ENCODE data around the gene ZNF613. TPM values are rescaled to one million over a fixed set of nuclear protein-coding genes. Genes with fewer than 3 reads are reported as not detected.
A peak's percentile ranks its signal among the peaks of the same experiment; 100 is the strongest.

The ZNF613 gene
- total and polyA plus RNA-seq, 2 of the 13 experiments (the other 11 are each of a cell fraction or from before 2014, with no cell fraction given): 3.6 to 8.3 TPM

DNA sequence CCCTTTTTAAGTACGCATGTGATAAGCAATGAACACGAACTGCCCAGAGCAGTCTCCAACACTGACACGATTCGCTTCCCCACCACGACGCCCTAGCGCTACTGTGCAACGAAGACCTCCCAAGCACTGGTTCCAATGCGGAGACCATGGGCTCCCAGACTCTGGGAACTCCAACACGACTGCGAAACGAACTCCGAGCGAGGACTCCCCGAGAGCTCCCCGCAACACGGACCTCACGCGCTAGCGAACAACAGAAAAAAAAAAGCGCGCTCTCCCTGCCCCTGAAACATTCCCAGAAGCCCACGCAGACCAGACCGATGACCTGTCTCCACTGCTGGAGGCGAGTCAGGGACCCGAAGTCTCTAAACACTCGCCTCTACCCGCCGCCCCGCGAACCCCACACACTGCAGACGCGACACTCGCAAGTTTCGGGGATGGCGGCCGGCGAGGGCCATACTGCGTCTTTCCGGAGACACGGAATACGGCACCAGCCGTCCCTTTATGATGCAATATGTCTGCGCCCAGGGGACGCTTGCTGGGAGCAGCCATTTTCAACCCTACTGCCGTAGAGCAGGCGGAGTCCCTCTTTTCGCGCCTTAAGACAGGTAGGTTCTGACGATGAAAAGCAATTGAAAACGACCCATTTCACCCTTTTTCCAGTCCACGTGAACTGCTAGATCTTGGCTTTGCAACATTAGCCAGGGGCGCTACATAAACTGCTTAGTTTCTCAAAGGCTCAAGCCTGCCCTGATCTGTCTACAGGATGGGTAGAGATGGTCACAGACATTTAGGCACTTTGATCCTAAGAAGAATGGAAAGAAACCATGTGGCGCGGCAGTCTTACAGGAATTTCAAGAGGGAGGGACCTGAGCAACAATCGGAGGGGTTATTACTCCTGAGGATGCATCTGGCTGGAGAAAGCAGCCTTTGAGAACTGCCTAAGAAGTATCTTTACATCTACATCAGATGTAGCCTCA is 39.5 kb upstream of the ZNF613 start, which contains the start of gene ZNF577:
ZNF577 (minus strand) TSS at position 430 of the 977 bp plus-strand sequence. CDS start 7,569 bp downstream, outside the sequence.
- H3K4me1 ChIP-seq (ENCODE audit: insufficient read depth, low read length): no peaks in the 10 kb centered on the region
- FAIRE-seq: no peak
- WGBS (ENCODE audit: low lambda C conversion rate): 98% methylated on average over 55 of the region's 56 CpGs
- H3K27ac ChIP-seq (ENCODE audit: extremely low read length, insufficient read depth, low read length): no peak within 1 kb of the TSS
- H3K36me3 ChIP-seq (replicated peaks in 1 of 2; ENCODE audit: control insufficient read depth in 1 of 2, insufficient read depth in 2 of 2, low read length in 2 of 2): peaks cover 15 to 22% of the 10 kb centered on the region in 2 experiments; a peak in 4 of 5 replicates
- DNase-seq (ENCODE audit: low spot score): no peak
- H3K9ac ChIP-seq (ENCODE audit: insufficient read depth, low read depth, low read length): no peak within 1 kb of the TSS
- peak; percentile 27; the same call in 1 of the 2 replicates for TF ChIP-seq CEBPB (IDR thresholded peaks at IDR 0.05; ENCODE audit: borderline replicate concordance, low read depth, low read length)
- no peak for TF ChIP-seq FOXP1 (IDR thresholded peaks at IDR 0.05)
- no peak for TF ChIP-seq FOXP1 (CRISPR knock-in tag; IDR thresholded peaks at IDR 0.05)
- peak; percentile 71 for TF ChIP-seq AGO2 (optimal IDR thresholded peaks at IDR 0.05; ENCODE audit: low read depth, low read length)
- TF ChIP-seq RBM22 (optimal IDR thresholded peaks at IDR 0.05; ENCODE audit: low read length): peak; percentile 23
- TF ChIP-seq, protein P1, sequence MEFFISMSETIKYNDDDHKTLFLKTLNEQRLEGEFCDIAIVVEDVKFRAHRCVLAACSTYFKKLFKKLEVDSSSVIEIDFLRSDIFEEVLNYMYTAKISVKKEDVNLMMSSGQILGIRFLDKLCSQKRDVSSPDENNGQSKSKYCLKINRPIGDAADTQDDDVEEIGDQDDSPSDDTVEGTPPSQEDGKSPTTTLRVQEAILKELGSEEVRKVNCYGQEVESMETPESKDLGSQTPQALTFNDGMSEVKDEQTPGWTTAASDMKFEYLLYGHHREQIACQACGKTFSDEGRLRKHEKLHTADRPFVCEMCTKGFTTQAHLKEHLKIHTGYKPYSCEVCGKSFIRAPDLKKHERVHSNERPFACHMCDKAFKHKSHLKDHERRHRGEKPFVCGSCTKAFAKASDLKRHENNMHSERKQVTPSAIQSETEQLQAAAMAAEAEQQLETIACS (CRISPR knock-in tag; IDR thresholded peaks at IDR 0.05): no peak
- TF ChIP-seq, protein P2, sequence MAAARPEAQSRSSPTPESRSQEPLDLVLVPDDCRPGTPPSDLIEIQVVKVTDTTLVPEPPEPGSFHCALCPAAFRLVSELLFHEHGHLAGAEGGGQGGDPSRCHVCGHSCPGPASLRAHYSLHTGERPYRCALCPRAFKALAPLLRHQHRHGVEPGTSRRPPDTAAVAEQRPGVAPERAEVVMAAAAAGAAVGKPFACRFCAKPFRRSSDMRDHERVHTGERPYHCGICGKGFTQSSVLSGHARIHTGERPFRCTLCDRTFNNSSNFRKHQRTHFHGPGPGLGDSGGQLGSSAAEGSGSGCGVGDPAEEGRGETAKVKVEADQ (CRISPR knock-in tag; IDR thresholded peaks at IDR 0.05; ENCODE audit: borderline replicate concordance): no peak
- TF ChIP-seq SSRP1 (CRISPR knock-in tag; IDR thresholded peaks at IDR 0.05): no peak
- TF ChIP-seq CHD4 (IDR thresholded peaks at IDR 0.05; ENCODE audit: borderline replicate concordance, low read length): no peak
- TF ChIP-seq ZNF136 (CRISPR knock-in tag; IDR thresholded peaks at IDR 0.05; ENCODE audit: low read depth): no peak
- no peak for TF ChIP-seq ZNF724P (CRISPR knock-in tag; IDR thresholded peaks at IDR 0.05; ENCODE audit: borderline replicate concordance)
- CTCF ChIA-PET (ENCODE audit: low intra/inter-chr PET ratio, low total read pairs): no interaction called here
- in situ Hi-C loops (cut with HindIII; ENCODE audit: extremely low pct_ligation_motif_present, low pct_unique_long_range_greater_than_20kb): no loop called here
- no peak within 1 kb of the TSS for H2AFZ ChIP-seq (ENCODE audit: low read length)
- no peaks in the 10 kb centered on the region for H3K27me3 ChIP-seq (ENCODE audit: control insufficient read depth in 1 of 2, insufficient read depth in 2 of 2, low read length in 2 of 2)
- no peaks in the 10 kb centered on the region for H3K79me2 ChIP-seq (ENCODE audit: insufficient read depth, low read length)
- peaks cover 75% of the 10 kb centered on the region for H3K9me3 ChIP-seq (ENCODE audit: low read length)
- no TSS peak for BruUV-seq (replicated peaks)
- no peak for ATAC-seq
- H3K4me3 ChIP-seq (replicated peaks in 1 of 3; ENCODE audit: insufficient read depth in 1 of 3, low read depth in 2 of 3, low read length in 3 of 3): no peak within 1 kb of the TSS
- H4K20me1 ChIP-seq (ENCODE audit: insufficient read depth, low read length): no peaks in the 10 kb centered on the region
- H3K4me2 ChIP-seq (ENCODE audit: low read depth, low read length): no peak within 1 kb of the TSS
- POLR2A ChIA-PET: no interaction called here
- intact Hi-C loops (cut with micrococcal nuclease; ENCODE audit: unreplicated experiment): no loop called here
